WTC11 (cell line): Measurements from ENCODE around the gene SEPTIN1. TPM values are rescaled to one million over a fixed set of nuclear protein-coding genes. Genes with fewer than 3 reads are reported as not detected.
A peak's percentile ranks its signal among the peaks of the same experiment; 100 is the strongest.

Experiments
- ATAC-seq: fragments of 200-7000 bp; cut with Tn5 transposase; 2 replicates; pipeline ENCODE4 v1.10.0; 2021; ENCODE audit warnings: mild to moderate bottlenecking, moderate library complexity
- CTCF ChIA-PET: fragments of 300-600 bp; sonication (Branson Sonifier 250); formaldehyde crosslinking; loops from one replicate; lab custom pipeline; 2021; ENCODE audit warnings: antibody characterized with exemption; lab: Charles Lee
- POLR2A ChIA-PET: fragments of 350-600 bp; sonication (Branson Sonifier 250); formaldehyde crosslinking; loops from one replicate; lab custom pipeline; 2021; ENCODE audit warnings: antibody characterized with exemption; lab: Charles Lee
- DNase-seq: peaks from one replicate; pipeline ENCODE4 v3.0.0; 2021; ENCODE audit warnings: low spot score
- H3K27ac Mint-ChIP-seq: 2 replicates; pipeline ENCODE4 v1.8.0; 2021; ENCODE audit warnings: mixed read lengths
- H3K27me3 Mint-ChIP-seq: 2 replicates; pipeline ENCODE4 v1.8.0; 2021; ENCODE audit warnings: low read depth, mild to moderate bottlenecking, moderate library complexity, mixed read lengths
- H3K36me3 Mint-ChIP-seq: 2 replicates; pipeline ENCODE4 v1.8.0; 2021; ENCODE audit warnings: mixed read lengths
- H3K4me1 Mint-ChIP-seq: 2 replicates; pipeline ENCODE4 v1.8.0; 2022; ENCODE audit warnings: mixed read lengths
- H3K4me3 Mint-ChIP-seq: 2 replicates; pipeline ENCODE4 v1.8.0; 2021; ENCODE audit warnings: mild to moderate bottlenecking, moderate library complexity, mixed read lengths
- H3K9me3 Mint-ChIP-seq: 2 replicates; pipeline ENCODE4 v1.8.0; 2021; ENCODE audit warnings: mixed read lengths
- AFF4 ChIP-seq: sonication (generic); formaldehyde crosslinking; IDR thresholded peaks from 2 replicates; pipeline ENCODE4 v1.8.1; 2023; ENCODE audit warnings: mild to moderate bottlenecking, missing genetic modification reagents, borderline replicate concordance
- ATF1 ChIP-seq: sonication (generic); formaldehyde crosslinking; IDR thresholded peaks from 2 replicates; pipeline ENCODE4 v1.8.1; 2023; ENCODE audit warnings: mild to moderate bottlenecking, moderate library complexity, missing genetic modification reagents
- CREM ChIP-seq: sonication (generic); formaldehyde crosslinking; IDR thresholded peaks from 2 replicates; pipeline ENCODE4 v1.8.1; 2022; ENCODE audit warnings: mild to moderate bottlenecking, missing genetic modification reagents, moderate library complexity
- E2F4 ChIP-seq: sonication (generic); formaldehyde crosslinking; IDR thresholded peaks from 2 replicates; pipeline ENCODE4 v1.8.1; 2022; ENCODE audit warnings: low read depth, mild to moderate bottlenecking, moderate library complexity, missing genetic modification reagents, borderline replicate concordance
- EMX1 ChIP-seq: fragments of 250-450 bp; sonication (Bioruptor Pico); IDR thresholded peaks from 2 replicates; pipeline ENCODE4 v1.8.0; 2021; ENCODE audit warnings: mild to moderate bottlenecking
- FOXP1 ChIP-seq: sonication (generic); formaldehyde crosslinking; IDR thresholded peaks from 2 replicates; pipeline ENCODE4 v1.8.0; 2022; ENCODE audit warnings: missing genetic modification reagents, mild to moderate bottlenecking, moderate library complexity, borderline replicate concordance
- FOXP4 ChIP-seq: sonication (generic); formaldehyde crosslinking; IDR thresholded peaks from 2 replicates; pipeline ENCODE4 v1.8.0; 2022; ENCODE audit warnings: mild to moderate bottlenecking, missing genetic modification reagents
- MYBL2 ChIP-seq: sonication (generic); formaldehyde crosslinking; IDR thresholded peaks from 2 replicates; pipeline ENCODE4 v1.8.1; 2023; ENCODE audit warnings: mild to moderate bottlenecking, moderate library complexity, missing genetic modification reagents
- PREB ChIP-seq: sonication (generic); formaldehyde crosslinking; IDR thresholded peaks from 2 replicates; pipeline ENCODE4 v1.8.1; 2022; ENCODE audit warnings: mild to moderate bottlenecking, missing genetic modification reagents, moderate library complexity, borderline replicate concordance
- PRRX2 ChIP-seq: fragments of 250-450 bp; sonication (Bioruptor Pico); IDR thresholded peaks from 2 replicates; pipeline ENCODE4 v1.8.0; 2021; ENCODE audit warnings: mild to moderate bottlenecking
- SMAD3 ChIP-seq: sonication (generic); formaldehyde crosslinking; IDR thresholded peaks from 2 replicates; pipeline ENCODE4 v1.8.0; 2022; ENCODE audit warnings: missing genetic modification reagents, mild to moderate bottlenecking, borderline replicate concordance
- SP1 ChIP-seq: sonication (generic); formaldehyde crosslinking; conservative IDR thresholded peaks from 2 replicates; pipeline ENCODE4 v1.8.1; 2022; ENCODE audit warnings: missing genetic modification reagents
- total RNA-seq: library from RNA; stranded (reverse); gene quantifications from 3 replicates; pipeline ENCODE4 v1.2.3, GENCODE V29; 2021
- TF ChIP-seq, protein P1 (sequence below): sonication (generic); formaldehyde crosslinking; IDR thresholded peaks from 2 replicates; pipeline ENCODE4 v1.8.1; 2023; ENCODE audit warnings: mild to moderate bottlenecking, missing genetic modification reagents
- TF ChIP-seq, protein P2 (sequence below): fragments of 200-600 bp; IDR thresholded peaks from 2 replicates; pipeline ENCODE4 v1.8.0; 2022; ENCODE audit warnings: antibody characterized with exemption
- TF ChIP-seq, protein P3 (sequence below): sonication (generic); formaldehyde crosslinking; IDR thresholded peaks from 2 replicates; pipeline ENCODE4 v1.8.1; 2023; ENCODE audit warnings: mild to moderate bottlenecking, missing genetic modification reagents, moderate library complexity
- TF ChIP-seq, protein P4 (sequence below): fragments of 250-450 bp; sonication (Bioruptor Pico); IDR thresholded peaks from 2 replicates; pipeline ENCODE4 v2.1.2; 2022; ENCODE audit warnings: mild to moderate bottlenecking, moderate library complexity
- TF ChIP-seq, protein P5 (sequence below): sonication (generic); formaldehyde crosslinking; IDR thresholded peaks from 2 replicates; pipeline ENCODE4 v1.8.0; 2022; ENCODE audit warnings: mild to moderate bottlenecking, missing genetic modification reagents

Gene SEPTIN1
- total RNA-seq, 1 experiment from 2014 or later, result 2.3 TPM

GRCh38 chr16:30395155-30395991 is 13.0 kb upstream of the SEPTIN1 start, which contains the start of gene ZNF48:
Gene ZNF48 (plus strand): TSS chr16:30395420. CDS start chr16:30395795, 375 bp downstream.
- POLR2A ChIA-PET, result interaction anchor here (0.7 to 2.0 kb wide), 11 partner anchors 9 to 163 kb away, joined by 3 to 26 read pairs (median 5); partner anchors contain the start of genes CD2BP2, MYL11, ZNF764 and ZNF771
- peak within 1 kb of the TSS; percentile 98 for H3K27ac Mint-ChIP-seq
- no peaks in the 10 kb centered on the region for H3K9me3 Mint-ChIP-seq
- H3K4me3 Mint-ChIP-seq, result peak within 1 kb of the TSS; percentile 97
- CTCF ChIA-PET, result interaction anchor here (0.5 to 9.3 kb wide), 18 partner anchors 9 to 283 kb away, joined by 3 to 97 read pairs (median 5); partner anchors contain the start of genes CD2BP2, DCTPP1, GDPD3 and SEPTIN1
- H3K27me3 Mint-ChIP-seq, result peaks cover 4% of the 10 kb centered on the region; the same call in 1 of the 2 replicates
- ATAC-seq (peak; percentile 81), DNase-seq (peak; percentile 85)
- peaks cover 36% of the 10 kb centered on the region for H3K4me1 Mint-ChIP-seq
- peaks cover 5% of the 10 kb centered on the region for H3K36me3 Mint-ChIP-seq
- TF ChIP-seq, protein P1, sequence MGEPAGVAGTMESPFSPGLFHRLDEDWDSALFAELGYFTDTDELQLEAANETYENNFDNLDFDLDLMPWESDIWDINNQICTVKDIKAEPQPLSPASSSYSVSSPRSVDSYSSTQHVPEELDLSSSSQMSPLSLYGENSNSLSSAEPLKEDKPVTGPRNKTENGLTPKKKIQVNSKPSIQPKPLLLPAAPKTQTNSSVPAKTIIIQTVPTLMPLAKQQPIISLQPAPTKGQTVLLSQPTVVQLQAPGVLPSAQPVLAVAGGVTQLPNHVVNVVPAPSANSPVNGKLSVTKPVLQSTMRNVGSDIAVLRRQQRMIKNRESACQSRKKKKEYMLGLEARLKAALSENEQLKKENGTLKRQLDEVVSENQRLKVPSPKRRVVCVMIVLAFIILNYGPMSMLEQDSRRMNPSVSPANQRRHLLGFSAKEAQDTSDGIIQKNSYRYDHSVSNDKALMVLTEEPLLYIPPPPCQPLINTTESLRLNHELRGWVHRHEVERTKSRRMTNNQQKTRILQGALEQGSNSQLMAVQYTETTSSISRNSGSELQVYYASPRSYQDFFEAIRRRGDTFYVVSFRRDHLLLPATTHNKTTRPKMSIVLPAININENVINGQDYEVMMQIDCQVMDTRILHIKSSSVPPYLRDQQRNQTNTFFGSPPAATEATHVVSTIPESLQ (CRISPR knock-in tag), result no peak
- TF ChIP-seq EMX1 (CRISPR knock-in tag) (no peak), AFF4 (CRISPR knock-in tag) (no peak), PRRX2 (no peak), CREM (0 out of 2 replicates have a peak, but pooled peaks have one; percentile 50), MYBL2 (CRISPR knock-in tag) (peak; percentile 39; the same call in 1 of the 2 replicates), PREB (CRISPR knock-in tag) (0 out of 2 replicates have a peak, but pooled peaks have one; percentile 41), ATF1 (CRISPR knock-in tag) (no peak), E2F4 (CRISPR knock-in tag) (0 out of 2 replicates have a peak, but pooled peaks have one; percentile 15), FOXP1 (peak; percentile 59; the same call in 1 of the 2 replicates), SMAD3 (no peak), SP1 (CRISPR knock-in tag) (peak; percentile 63), FOXP4 (CRISPR knock-in tag) (peak; percentile 60)
- TF ChIP-seq, protein P2, sequence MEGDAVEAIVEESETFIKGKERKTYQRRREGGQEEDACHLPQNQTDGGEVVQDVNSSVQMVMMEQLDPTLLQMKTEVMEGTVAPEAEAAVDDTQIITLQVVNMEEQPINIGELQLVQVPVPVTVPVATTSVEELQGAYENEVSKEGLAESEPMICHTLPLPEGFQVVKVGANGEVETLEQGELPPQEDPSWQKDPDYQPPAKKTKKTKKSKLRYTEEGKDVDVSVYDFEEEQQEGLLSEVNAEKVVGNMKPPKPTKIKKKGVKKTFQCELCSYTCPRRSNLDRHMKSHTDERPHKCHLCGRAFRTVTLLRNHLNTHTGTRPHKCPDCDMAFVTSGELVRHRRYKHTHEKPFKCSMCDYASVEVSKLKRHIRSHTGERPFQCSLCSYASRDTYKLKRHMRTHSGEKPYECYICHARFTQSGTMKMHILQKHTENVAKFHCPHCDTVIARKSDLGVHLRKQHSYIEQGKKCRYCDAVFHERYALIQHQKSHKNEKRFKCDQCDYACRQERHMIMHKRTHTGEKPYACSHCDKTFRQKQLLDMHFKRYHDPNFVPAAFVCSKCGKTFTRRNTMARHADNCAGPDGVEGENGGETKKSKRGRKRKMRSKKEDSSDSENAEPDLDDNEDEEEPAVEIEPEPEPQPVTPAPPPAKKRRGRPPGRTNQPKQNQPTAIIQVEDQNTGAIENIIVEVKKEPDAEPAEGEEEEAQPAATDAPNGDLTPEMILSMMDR, result no peak
- TF ChIP-seq, protein P3, sequence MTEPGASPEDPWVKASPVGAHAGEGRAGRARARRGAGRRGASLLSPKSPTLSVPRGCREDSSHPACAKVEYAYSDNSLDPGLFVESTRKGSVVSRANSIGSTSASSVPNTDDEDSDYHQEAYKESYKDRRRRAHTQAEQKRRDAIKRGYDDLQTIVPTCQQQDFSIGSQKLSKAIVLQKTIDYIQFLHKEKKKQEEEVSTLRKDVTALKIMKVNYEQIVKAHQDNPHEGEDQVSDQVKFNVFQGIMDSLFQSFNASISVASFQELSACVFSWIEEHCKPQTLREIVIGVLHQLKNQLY (CRISPR knock-in tag), result no peak
- TF ChIP-seq, protein P4, sequence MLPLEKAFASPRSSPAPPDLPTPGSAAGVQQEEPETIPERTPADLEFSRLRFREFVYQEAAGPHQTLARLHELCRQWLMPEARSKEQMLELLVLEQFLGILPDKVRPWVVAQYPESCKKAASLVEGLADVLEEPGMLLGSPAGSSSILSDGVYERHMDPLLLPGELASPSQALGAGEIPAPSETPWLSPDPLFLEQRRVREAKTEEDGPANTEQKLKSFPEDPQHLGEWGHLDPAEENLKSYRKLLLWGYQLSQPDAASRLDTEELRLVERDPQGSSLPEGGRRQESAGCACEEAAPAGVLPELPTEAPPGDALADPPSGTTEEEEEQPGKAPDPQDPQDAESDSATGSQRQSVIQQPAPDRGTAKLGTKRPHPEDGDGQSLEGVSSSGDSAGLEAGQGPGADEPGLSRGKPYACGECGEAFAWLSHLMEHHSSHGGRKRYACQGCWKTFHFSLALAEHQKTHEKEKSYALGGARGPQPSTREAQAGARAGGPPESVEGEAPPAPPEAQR, result no peak
- TF ChIP-seq, protein P5, sequence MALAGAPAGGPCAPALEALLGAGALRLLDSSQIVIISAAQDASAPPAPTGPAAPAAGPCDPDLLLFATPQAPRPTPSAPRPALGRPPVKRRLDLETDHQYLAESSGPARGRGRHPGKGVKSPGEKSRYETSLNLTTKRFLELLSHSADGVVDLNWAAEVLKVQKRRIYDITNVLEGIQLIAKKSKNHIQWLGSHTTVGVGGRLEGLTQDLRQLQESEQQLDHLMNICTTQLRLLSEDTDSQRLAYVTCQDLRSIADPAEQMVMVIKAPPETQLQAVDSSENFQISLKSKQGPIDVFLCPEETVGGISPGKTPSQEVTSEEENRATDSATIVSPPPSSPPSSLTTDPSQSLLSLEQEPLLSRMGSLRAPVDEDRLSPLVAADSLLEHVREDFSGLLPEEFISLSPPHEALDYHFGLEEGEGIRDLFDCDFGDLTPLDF (CRISPR knock-in tag), result no peak
